ENCODE measurements around the gene KCNIP1.
A peak's percentile ranks its signal among the peaks of the same experiment; 100 is the strongest.

The KCNIP1 gene

DNA sequence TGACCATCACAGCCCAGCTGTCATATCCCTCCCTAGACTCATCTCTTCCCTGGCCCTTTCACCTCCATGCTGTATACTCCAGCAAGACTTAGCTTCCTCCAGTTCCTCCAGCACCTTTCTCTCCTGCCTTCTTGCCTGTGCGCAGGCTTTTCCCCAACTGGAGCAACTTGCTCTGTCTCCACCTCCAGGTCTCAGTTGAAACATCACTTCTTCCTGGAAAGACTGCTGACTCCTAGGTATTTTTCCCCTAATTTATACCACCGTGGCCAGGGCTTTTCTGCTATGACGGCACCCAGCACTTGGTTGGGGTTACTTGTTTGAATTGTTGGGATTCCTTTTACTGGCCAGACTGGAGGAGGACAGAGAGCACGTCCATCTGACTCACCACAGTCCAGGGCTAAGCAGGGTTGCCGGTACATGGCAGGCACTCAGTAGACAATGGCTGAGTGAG lies 67.5 kb downstream of the KCNIP1 start:
- POLR2A ChIA-PET, result no interaction called here
- no peak overlapping the region for H3K4me3 ChIP-seq (ENCODE audit: low read depth, low read length)
- no peaks in the 10 kb centered on the region for H3K9me3 ChIP-seq (ENCODE audit: control insufficient read depth, insufficient read depth, low read depth, low read length)
- no peak overlapping the region for H3K27ac ChIP-seq (ENCODE audit: extremely low read depth, low read depth, low read length)
- H3K4me1 ChIP-seq (ENCODE audit: control insufficient read depth, insufficient read depth, low read length), result peaks cover 19% of the 10 kb centered on the region
- H3K36me3 ChIP-seq (ENCODE audit: control insufficient read depth in 2 of 2, insufficient read depth in 1 of 2, low read length in 2 of 2), result no peaks in the 10 kb centered on the region
- TF ChIP-seq PRDM1 (tag by site-specific recombination; IDR thresholded peaks at IDR 0.05), result 0 out of 2 replicates have a peak, but pooled peaks have one; percentile 14
- TF ChIP-seq ZNF350 (tag by site-specific recombination; IDR thresholded peaks at IDR 0.05), result no peak
- no peak for TF ChIP-seq ZNF2 (tag by site-specific recombination; IDR thresholded peaks at IDR 0.05)
- CTCF ChIA-PET, result interaction anchor here (0.6 to 1.4 kb wide), 4 partner anchors 43 to 136 kb away, joined by 3 to 8 read pairs (median 3); no protein-coding TSS in a partner anchor

DNA sequence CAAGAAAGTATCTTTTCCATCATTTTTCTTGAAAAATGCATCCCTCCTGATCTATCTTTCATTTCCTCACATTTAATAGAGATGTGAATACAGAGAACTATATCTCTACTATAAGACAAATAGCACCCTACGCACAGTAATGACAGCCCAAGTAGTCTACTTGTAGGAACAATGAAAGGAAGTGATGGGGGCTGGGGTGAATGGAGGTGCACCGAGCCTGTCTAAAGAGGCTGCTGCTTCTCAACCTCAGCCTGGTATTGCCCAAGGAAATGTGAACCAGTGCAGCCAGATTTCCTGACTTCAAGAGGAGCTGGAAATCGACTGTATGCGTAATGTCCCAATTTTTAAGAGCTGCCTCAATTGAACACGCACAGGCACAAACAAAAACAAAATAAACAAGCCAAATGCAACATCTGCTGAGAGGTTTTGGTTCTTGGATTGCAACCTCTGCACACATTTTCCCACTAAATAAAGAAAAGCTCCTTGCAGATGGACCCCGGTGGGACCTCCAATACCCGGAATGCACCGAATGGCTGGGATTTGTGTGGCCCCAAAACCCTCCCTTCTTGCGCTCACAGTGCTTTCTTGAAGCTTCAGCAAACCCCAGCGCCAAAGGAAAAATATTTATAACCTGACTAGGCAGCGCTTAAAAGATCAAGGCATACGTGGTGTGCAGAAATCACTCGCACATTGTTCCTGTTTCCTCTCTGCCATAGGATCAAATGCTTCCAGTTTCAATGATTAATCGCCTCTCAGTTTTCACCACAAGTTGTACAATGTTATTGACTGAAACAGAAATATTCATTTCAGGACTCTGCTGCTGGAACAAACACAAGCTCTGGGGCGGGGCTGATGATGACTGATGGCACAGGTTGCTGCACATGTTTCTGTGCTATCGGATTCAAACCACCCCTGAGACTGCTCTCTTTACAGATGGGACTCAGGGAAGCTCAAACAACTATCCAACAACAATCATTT lies 68.3 kb downstream of the KCNIP1 start:
- Histone ChIP-seq H3K4me3 (ENCODE audit: low read depth, low read length) (no peak overlapping the region), H3K36me3 (ENCODE audit: control insufficient read depth in 2 of 2, insufficient read depth in 1 of 2, low read length in 2 of 2) (no peaks in the 10 kb centered on the region), H3K27ac (ENCODE audit: extremely low read depth, low read depth, low read length) (no peak overlapping the region), H3K4me1 (ENCODE audit: control insufficient read depth, insufficient read depth, low read length) (peaks cover 19% of the 10 kb centered on the region), H3K9me3 (ENCODE audit: control insufficient read depth, insufficient read depth, low read depth, low read length) (no peaks in the 10 kb centered on the region)
- no peak for TF ChIP-seq ZNF366 (tag by site-specific recombination; conservative IDR thresholded peaks at IDR 0.05)
- TF ChIP-seq, protein P1, sequence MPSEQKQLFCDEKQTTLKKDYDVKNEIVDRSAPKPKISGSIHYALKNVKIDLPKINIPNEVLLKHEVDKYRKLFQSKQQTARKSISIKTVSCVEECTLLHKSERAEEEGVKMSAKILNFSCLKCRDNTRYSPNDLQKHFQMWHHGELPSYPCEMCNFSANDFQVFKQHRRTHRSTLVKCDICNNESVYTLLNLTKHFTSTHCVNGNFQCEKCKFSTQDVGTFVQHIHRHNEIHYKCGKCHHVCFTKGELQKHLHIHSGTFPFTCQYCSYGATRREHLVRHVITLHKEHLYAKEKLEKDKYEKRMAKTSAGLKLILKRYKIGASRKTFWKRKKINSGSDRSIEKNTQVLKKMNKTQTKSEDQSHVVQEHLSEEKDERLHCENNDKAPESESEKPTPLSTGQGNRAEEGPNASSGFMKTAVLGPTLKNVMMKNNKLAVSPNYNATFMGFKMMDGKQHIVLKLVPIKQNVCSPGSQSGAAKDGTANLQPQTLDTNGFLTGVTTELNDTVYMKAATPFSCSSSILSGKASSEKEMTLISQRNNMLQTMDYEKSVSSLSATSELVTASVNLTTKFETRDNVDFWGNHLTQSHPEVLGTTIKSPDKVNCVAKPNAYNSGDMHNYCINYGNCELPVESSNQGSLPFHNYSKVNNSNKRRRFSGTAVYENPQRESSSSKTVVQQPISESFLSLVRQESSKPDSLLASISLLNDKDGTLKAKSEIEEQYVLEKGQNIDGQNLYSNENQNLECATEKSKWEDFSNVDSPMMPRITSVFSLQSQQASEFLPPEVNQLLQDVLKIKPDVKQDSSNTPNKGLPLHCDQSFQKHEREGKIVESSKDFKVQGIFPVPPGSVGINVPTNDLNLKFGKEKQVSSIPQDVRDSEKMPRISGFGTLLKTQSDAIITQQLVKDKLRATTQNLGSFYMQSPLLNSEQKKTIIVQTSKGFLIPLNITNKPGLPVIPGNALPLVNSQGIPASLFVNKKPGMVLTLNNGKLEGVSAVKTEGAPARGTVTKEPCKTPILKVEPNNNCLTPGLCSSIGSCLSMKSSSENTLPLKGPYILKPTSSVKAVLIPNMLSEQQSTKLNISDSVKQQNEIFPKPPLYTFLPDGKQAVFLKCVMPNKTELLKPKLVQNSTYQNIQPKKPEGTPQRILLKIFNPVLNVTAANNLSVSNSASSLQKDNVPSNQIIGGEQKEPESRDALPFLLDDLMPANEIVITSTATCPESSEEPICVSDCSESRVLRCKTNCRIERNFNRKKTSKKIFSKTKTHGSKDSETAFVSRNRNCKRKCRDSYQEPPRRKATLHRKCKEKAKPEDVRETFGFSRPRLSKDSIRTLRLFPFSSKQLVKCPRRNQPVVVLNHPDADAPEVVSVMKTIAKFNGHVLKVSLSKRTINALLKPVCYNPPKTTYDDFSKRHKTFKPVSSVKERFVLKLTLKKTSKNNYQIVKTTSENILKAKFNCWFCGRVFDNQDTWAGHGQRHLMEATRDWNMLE (tag by site-specific recombination; conservative IDR thresholded peaks at IDR 0.05; ENCODE audit: low read depth), result no peak
- TF ChIP-seq, protein P2, sequence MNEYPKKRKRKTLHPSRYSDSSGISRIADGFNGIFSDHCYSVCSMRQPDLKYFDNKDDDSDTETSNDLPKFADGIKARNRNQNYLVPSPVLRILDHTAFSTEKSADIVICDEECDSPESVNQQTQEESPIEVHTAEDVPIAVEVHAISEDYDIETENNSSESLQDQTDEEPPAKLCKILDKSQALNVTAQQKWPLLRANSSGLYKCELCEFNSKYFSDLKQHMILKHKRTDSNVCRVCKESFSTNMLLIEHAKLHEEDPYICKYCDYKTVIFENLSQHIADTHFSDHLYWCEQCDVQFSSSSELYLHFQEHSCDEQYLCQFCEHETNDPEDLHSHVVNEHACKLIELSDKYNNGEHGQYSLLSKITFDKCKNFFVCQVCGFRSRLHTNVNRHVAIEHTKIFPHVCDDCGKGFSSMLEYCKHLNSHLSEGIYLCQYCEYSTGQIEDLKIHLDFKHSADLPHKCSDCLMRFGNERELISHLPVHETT (tag by site-specific recombination; IDR thresholded peaks at IDR 0.05), result no peak
- TF ChIP-seq, protein P3, sequence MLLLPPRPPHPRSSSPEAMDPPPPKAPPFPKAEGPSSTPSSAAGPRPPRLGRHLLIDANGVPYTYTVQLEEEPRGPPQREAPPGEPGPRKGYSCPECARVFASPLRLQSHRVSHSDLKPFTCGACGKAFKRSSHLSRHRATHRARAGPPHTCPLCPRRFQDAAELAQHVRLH (tag by site-specific recombination; IDR thresholded peaks at IDR 0.05), result no peak
- no peak for TF ChIP-seq ZNF48 (tag by site-specific recombination; IDR thresholded peaks at IDR 0.05)
- TF ChIP-seq, protein P4, sequence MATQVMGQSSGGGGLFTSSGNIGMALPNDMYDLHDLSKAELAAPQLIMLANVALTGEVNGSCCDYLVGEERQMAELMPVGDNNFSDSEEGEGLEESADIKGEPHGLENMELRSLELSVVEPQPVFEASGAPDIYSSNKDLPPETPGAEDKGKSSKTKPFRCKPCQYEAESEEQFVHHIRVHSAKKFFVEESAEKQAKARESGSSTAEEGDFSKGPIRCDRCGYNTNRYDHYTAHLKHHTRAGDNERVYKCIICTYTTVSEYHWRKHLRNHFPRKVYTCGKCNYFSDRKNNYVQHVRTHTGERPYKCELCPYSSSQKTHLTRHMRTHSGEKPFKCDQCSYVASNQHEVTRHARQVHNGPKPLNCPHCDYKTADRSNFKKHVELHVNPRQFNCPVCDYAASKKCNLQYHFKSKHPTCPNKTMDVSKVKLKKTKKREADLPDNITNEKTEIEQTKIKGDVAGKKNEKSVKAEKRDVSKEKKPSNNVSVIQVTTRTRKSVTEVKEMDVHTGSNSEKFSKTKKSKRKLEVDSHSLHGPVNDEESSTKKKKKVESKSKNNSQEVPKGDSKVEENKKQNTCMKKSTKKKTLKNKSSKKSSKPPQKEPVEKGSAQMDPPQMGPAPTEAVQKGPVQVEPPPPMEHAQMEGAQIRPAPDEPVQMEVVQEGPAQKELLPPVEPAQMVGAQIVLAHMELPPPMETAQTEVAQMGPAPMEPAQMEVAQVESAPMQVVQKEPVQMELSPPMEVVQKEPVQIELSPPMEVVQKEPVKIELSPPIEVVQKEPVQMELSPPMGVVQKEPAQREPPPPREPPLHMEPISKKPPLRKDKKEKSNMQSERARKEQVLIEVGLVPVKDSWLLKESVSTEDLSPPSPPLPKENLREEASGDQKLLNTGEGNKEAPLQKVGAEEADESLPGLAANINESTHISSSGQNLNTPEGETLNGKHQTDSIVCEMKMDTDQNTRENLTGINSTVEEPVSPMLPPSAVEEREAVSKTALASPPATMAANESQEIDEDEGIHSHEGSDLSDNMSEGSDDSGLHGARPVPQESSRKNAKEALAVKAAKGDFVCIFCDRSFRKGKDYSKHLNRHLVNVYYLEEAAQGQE (tag by site-specific recombination; IDR thresholded peaks at IDR 0.05), result no peak
- TF ChIP-seq REPIN1 (tag by site-specific recombination; IDR thresholded peaks at IDR 0.05; ENCODE audit: low read depth), result no peak
- no peak for TF ChIP-seq ZNF561 (tag by site-specific recombination; IDR thresholded peaks at IDR 0.05; ENCODE audit: borderline replicate concordance)
- no peak for TF ChIP-seq ZNF16 (tag by site-specific recombination; IDR thresholded peaks at IDR 0.05; ENCODE audit: low read depth)
- ChIA-PET POLR2A (interaction anchor here (0.8 kb wide), 1 partner anchor 26 kb away, joined by 3 read pairs; no protein-coding TSS in a partner anchor), CTCF (interaction anchor here (0.6 to 1.2 kb wide), 4 partner anchors 51 to 137 kb away, joined by 3 to 6 read pairs (median 3); no protein-coding TSS in a partner anchor)

All from HEK293 (cell line).